K562 (cell line): ENCODE measurements around the gene HAGHL. TPM values are rescaled to one million over a fixed set of nuclear protein-coding genes. Genes with fewer than 3 reads are reported as not detected.

Experiments used
- ARHGAP35 ChIP-seq: fragments of 450-650 bp; IDR thresholded peaks from 2 replicates; pipeline ENCODE4 v1.6.1; 2018; ENCODE audit not compliant: partially characterized antibody
- ATF3 ChIP-seq, 2 experiments: fragments of 450-650 bp in 1 of 2; sonication (generic) in 1 of 2; formaldehyde crosslinking in 1 of 2; IDR thresholded peaks in 1 of 2; conservative IDR thresholded peaks in 1 of 2; 2 replicates each; pipeline versions ENCODE4 v1.6.1 to v1.8.1; 2016 to 2023; ENCODE audit warnings: mild to moderate bottlenecking in 2 of 2, moderate library complexity in 2 of 2, inconsistent platforms in 1 of 2, missing genetic modification reagents in 1 of 2
- ATF7 ChIP-seq: fragments of 450-650 bp; IDR thresholded peaks from 2 replicates; pipeline ENCODE4 v1.7.1; 2014; ENCODE audit warnings: mild to moderate bottlenecking, moderate library complexity
- DIDO1 ChIP-seq: fragments of 450-650 bp; IDR thresholded peaks from 2 replicates; pipeline ENCODE4 v1.6.1; 2016; ENCODE audit warnings: low read depth, missing biosample characterization, missing genetic modification characterization
- E2F3 ChIP-seq: fragments of 250-450 bp; sonication (Bioruptor Pico); IDR thresholded peaks from 2 replicates; pipeline ENCODE4 v1.4.0; 2020; ENCODE audit warnings: mild to moderate bottlenecking
- EP400 ChIP-seq: fragments of 450-650 bp; IDR thresholded peaks from 2 replicates; pipeline ENCODE4 v1.6.1; 2017; ENCODE audit warnings: antibody characterized with exemption, mild to moderate bottlenecking, moderate library complexity
- ESRRB ChIP-seq: fragments of 250-450 bp; sonication (Bioruptor Pico); IDR thresholded peaks from 2 replicates; pipeline ENCODE4 v1.5.0; 2020; ENCODE audit warnings: mild to moderate bottlenecking, moderate library complexity, borderline replicate concordance
- HDAC2 ChIP-seq: fragments of 450-650 bp; IDR thresholded peaks from 2 replicates; pipeline ENCODE4 v1.6.1; 2016; ENCODE audit warnings: mild to moderate bottlenecking
- JUN ChIP-seq, 2 experiments: sonication (generic) in 1 of 2; formaldehyde crosslinking in 1 of 2; IDR thresholded peaks; 2 replicates each; pipeline versions ENCODE4 v1.6.1 to v1.8.0; 2012 to 2022; ENCODE audit warnings: borderline replicate concordance in 2 of 2, mild to moderate bottlenecking in 2 of 2, improper control_type of control experiment in 1 of 2, low read depth in 1 of 2, low read length in 1 of 2, missing genetic modification reagents in 1 of 2
- MTA2 ChIP-seq: fragments of 450-650 bp; IDR thresholded peaks from 2 replicates; pipeline ENCODE4 v1.6.1; 2016; ENCODE audit warnings: low read depth
- NCOR1 ChIP-seq: fragments of 450-650 bp; IDR thresholded peaks from 2 replicates; pipeline ENCODE4 v1.6.1; 2016; ENCODE audit warnings: mild to moderate bottlenecking, moderate library complexity
- POLR2AphosphoS5 ChIP-seq: IDR thresholded peaks from 2 replicates; pipeline ENCODE4 v1.6.1; 2011; ENCODE audit warnings: mild to moderate bottlenecking, low read depth, low read length, moderate library complexity; ENCODE audit not compliant: control insufficient read depth, insufficient read depth
- RB1 ChIP-seq: fragments of 450-650 bp; IDR thresholded peaks from 2 replicates; pipeline ENCODE4 v1.6.1; 2017; ENCODE audit warnings: low read depth, mild to moderate bottlenecking
- YY1 ChIP-seq, 3 experiments: IDR thresholded peaks; 2 replicates each; pipeline ENCODE4 v1.6.1; 2011; ENCODE audit warnings: low read length in 2 of 3, mild to moderate bottlenecking in 2 of 3, moderate library complexity in 2 of 3, borderline replicate concordance in 1 of 3, control low read depth in 1 of 3, low read depth in 1 of 3; ENCODE audit not compliant: insufficient read depth in 3 of 3, insufficient replicate concordance in 2 of 3, control insufficient read depth in 1 of 3, insufficient read length in 1 of 3; ENCODE audit errors: extremely low read depth in 1 of 3
- ZNF384 ChIP-seq: IDR thresholded peaks from 2 replicates; pipeline ENCODE4 v1.6.1; 2012; ENCODE audit warnings: low read depth, low read length, improper control_type of control experiment
- ZNF583 ChIP-seq: fragments of 250-450 bp; sonication (Bioruptor Pico); IDR thresholded peaks from 2 replicates; pipeline ENCODE4 v1.4.0; 2020
- polyA plus RNA-seq, 8 experiments: library from polyadenylated mRNA; depleted of rRNA in 4 of 8; stranded (reverse) in 5 of 8; unstranded in 3 of 8; fragments of >200 nt; fragmentation: Nextera tagmentation in 2 of 8; fragmentation: Illumina TruSeq in 1 of 8; extraction: Ambion mirVana in 2 of 8; extraction: Trizol in 1 of 8; gene quantifications; 2 replicates each; pipeline versions ENCODE4 v1.2.1 to v1.2.3, GENCODE V29; 2011 to 2014; ENCODE audit warnings: inconsistent platforms in 1 of 8, missing spikeins in 1 of 8
- total RNA-seq, 7 experiments: library from RNA; depleted of rRNA in 6 of 7; stranded (reverse); fragments of >200 nt in 6 of 7; fragmentation: Illumina TruSeq in 2 of 7; extraction: Trizol in 2 of 7; gene quantifications; 2 replicates each; pipeline versions ENCODE4 v1.2.1 to v1.2.3, GENCODE V29; 2011 to 2021; ENCODE audit warnings: low replicate concordance in 1 of 7
- TF ChIP-seq, protein P1 (sequence below), 2 experiments: fragments of 450-650 bp; IDR thresholded peaks; 2 replicates each; pipeline ENCODE4 v1.6.1; 2018; ENCODE audit warnings: mild to moderate bottlenecking in 2 of 2, low read depth in 1 of 2; ENCODE audit not compliant: partially characterized antibody in 2 of 2
- TF ChIP-seq, protein P2 (sequence below): sonication (generic); formaldehyde crosslinking; IDR thresholded peaks from 2 replicates; pipeline ENCODE4 v1.9.0; 2022; ENCODE audit warnings: mild to moderate bottlenecking, missing genetic modification reagents

HAGHL gene
- total and polyA plus RNA-seq, 9 of the 15 experiments (the other 6 are each of a cell fraction or from before 2014, with no cell fraction given) = 0.31 to 83.4 (median 20.7) TPM

DNA sequence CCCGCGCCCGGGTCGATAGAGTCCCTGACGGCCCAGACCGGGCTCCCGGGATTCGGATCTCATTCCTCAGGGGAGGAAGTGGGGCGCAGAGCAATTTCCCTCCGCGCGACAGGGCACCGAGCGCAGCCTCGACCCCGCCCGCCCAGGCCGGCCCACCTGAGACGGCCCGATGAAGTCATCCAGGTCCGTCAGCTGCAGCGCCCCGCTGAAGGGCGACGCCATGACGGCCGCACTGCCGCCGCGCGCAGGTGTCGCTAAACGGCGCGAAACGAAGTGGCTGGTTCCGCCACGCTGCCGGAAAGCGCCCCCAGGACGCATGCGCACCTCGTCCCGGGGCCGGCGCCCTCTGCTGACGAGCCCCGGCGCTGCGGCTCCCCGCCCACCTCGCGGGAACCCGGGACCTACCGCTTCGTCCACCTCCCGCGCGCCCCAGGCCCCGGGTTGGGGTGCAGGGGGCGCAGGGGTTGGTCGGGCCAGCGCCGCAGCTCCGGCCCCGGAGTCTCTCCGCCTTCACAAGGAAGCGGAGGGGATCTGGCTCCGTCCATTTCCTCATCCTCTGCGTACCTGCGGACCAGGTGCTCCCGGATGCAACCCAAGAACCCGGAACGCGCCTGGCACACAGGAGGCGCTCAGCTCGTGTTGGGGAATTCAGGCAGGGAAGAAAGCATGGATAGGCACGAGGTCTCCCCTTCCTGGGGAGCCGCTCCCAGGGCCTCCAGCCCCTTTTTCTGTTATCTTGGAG lies 14.0 kb downstream of the HAGHL start, which contains the start of gene CIAO3 (continued):
- TF ChIP-seq ATF3 (IDR thresholded peaks at IDR 0.05) = peak; percentile 91
- peak; percentile 81; the same call in 1 of the 2 replicates for TF ChIP-seq ATF3 (CRISPR knock-in tag; conservative IDR thresholded peaks at IDR 0.05)
- peak; percentile 59; the same call in 1 of the 2 replicates for TF ChIP-seq ZNF583 (CRISPR knock-in tag)
- peak; percentile 79 to 96 (median 93) for TF ChIP-seq YY1 (IDR thresholded peaks at IDR 0.05; ENCODE audit: borderline replicate concordance in 1 of 3, control insufficient read depth in 1 of 3, extremely low read depth in 1 of 3, insufficient read depth in 3 of 3, insufficient read length in 1 of 3, insufficient replicate concordance in 2 of 3, low read depth in 1 of 3, low read length in 2 of 3)
- TF ChIP-seq NCOR1 = peak; percentile 28; the same call in 1 of the 2 replicates
- peak; percentile 98 for TF ChIP-seq ATF7
- no peak for TF ChIP-seq ARHGAP35
- no peak for TF ChIP-seq HDAC2
- TF ChIP-seq, protein P1, sequence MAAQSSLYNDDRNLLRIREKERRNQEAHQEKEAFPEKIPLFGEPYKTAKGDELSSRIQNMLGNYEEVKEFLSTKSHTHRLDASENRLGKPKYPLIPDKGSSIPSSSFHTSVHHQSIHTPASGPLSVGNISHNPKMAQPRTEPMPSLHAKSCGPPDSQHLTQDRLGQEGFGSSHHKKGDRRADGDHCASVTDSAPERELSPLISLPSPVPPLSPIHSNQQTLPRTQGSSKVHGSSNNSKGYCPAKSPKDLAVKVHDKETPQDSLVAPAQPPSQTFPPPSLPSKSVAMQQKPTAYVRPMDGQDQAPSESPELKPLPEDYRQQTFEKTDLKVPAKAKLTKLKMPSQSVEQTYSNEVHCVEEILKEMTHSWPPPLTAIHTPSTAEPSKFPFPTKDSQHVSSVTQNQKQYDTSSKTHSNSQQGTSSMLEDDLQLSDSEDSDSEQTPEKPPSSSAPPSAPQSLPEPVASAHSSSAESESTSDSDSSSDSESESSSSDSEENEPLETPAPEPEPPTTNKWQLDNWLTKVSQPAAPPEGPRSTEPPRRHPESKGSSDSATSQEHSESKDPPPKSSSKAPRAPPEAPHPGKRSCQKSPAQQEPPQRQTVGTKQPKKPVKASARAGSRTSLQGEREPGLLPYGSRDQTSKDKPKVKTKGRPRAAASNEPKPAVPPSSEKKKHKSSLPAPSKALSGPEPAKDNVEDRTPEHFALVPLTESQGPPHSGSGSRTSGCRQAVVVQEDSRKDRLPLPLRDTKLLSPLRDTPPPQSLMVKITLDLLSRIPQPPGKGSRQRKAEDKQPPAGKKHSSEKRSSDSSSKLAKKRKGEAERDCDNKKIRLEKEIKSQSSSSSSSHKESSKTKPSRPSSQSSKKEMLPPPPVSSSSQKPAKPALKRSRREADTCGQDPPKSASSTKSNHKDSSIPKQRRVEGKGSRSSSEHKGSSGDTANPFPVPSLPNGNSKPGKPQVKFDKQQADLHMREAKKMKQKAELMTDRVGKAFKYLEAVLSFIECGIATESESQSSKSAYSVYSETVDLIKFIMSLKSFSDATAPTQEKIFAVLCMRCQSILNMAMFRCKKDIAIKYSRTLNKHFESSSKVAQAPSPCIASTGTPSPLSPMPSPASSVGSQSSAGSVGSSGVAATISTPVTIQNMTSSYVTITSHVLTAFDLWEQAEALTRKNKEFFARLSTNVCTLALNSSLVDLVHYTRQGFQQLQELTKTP (IDR thresholded peaks at IDR 0.05; ENCODE audit: low read depth in 1 of 2, partially characterized antibody in 2 of 2) = no peak
- peak; percentile 87 for TF ChIP-seq DIDO1
- peak; percentile 71; the same call in 1 of the 2 replicates for TF ChIP-seq EP400
- TF ChIP-seq, protein P2, sequence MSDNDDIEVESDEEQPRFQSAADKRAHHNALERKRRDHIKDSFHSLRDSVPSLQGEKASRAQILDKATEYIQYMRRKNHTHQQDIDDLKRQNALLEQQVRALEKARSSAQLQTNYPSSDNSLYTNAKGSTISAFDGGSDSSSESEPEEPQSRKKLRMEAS (CRISPR knock-in tag) = peak; percentile 68
- 0 out of 2 replicates have a peak, but pooled peaks have one; percentile 65 for TF ChIP-seq E2F3 (CRISPR knock-in tag)
- no peak for TF ChIP-seq ESRRB
- 0 out of 2 replicates have a peak, but pooled peaks have one; percentile 6 for TF ChIP-seq ZNF384
- peak; percentile 90 for TF ChIP-seq JUN (IDR thresholded peaks at IDR 0.05; ENCODE audit: borderline replicate concordance, low read depth, low read length)
- TF ChIP-seq JUN (CRISPR knock-in tag; IDR thresholded peaks at IDR 0.05; ENCODE audit: borderline replicate concordance) = peak; percentile 95; the same call in 1 of the 2 replicates
- peak; percentile 99 for TF ChIP-seq RB1
- peak; percentile 61 for TF ChIP-seq POLR2AphosphoS5
- no peak for TF ChIP-seq MTA2
